Endothelial cell of umbilical vein (primary cell): ENCODE data around the gene CACNA2D1. TPM values are rescaled to one million over a fixed set of nuclear protein-coding genes. Genes with fewer than 3 reads are reported as not detected.

ENCODE experiments used
- BruUV-seq: library from RNA; stranded (reverse); fragments of 400-500 nt; replicated peaks from 2 replicates; lab custom pipeline; 2021; lab: Mats Ljungman, UMichigan
- CTCF ChIA-PET: fragments of 300-600, 350-600 bp; sonication (Branson Sonifier 250); formaldehyde crosslinking; loops from one replicate; lab custom pipeline; 2021; ENCODE audit warnings: antibody characterized with exemption, inconsistent platforms; lab: Charles Lee
- POLR2A ChIA-PET: fragments of 300-600, 350-600 bp; sonication (Branson Sonifier 250); formaldehyde crosslinking; loops from one replicate; lab custom pipeline; 2021; ENCODE audit warnings: antibody characterized with exemption, inconsistent platforms; lab: Charles Lee
- DNase-seq: peaks from one replicate; pipeline ENCODE4 v3.0.0-alpha.2; 2011; ENCODE audit warnings: low read depth, low spot score
- FAIRE-seq: peaks from 2 replicates; lab custom pipeline; 2011; peaks lifted over from hg19 to GRCh38; lab: Jason Lieb, UNC
- H2AFZ ChIP-seq: 2 replicates; pipeline ENCODE4 v1.6.0; 2012; ENCODE audit warnings: low read depth, low read length, control low read depth, inconsistent platforms
- H3K27ac ChIP-seq: 2 replicates; pipeline ENCODE4 v1.5.1; 2011; ENCODE audit warnings: low read depth, mild to moderate bottlenecking, control low read depth, low read length, moderate library complexity; ENCODE audit not compliant: insufficient read depth
- H3K27me3 ChIP-seq, 2 experiments: 2 replicates each; pipeline versions ENCODE4 v1.6.0 to v1.6.1; 2011; ENCODE audit warnings: low read length in 2 of 2, mixed read lengths in 1 of 2; ENCODE audit not compliant: control insufficient read depth in 2 of 2, insufficient read depth in 2 of 2
- H3K36me3 ChIP-seq, 2 experiments: 2 replicates in 1 of 2; 3 replicates in 1 of 2; pipeline ENCODE4 v1.5.1; 2011; ENCODE audit warnings: low read length in 2 of 2, mild to moderate bottlenecking in 1 of 2, moderate library complexity in 1 of 2; ENCODE audit not compliant: control insufficient read depth in 2 of 2, insufficient read depth in 2 of 2; ENCODE audit errors: extremely low read depth in 1 of 2
- H3K4me1 ChIP-seq: 3 replicates; pipeline ENCODE4 v1.5.1; 2011; ENCODE audit warnings: mild to moderate bottlenecking, low read length; ENCODE audit not compliant: control insufficient read depth, insufficient read depth; ENCODE audit errors: extremely low read depth
- H3K4me2 ChIP-seq: 2 replicates; pipeline ENCODE4 v1.6.1; 2011; ENCODE audit warnings: low read length, control low read depth, mixed read lengths; ENCODE audit not compliant: insufficient read depth
- H3K4me3 ChIP-seq, 3 experiments: fragments of 200-600 bp in 1 of 3; sonication (generic), shearing (Covaris generic) in 1 of 3; replicated peaks in 1 of 3; 2 replicates each; pipeline ENCODE4 v1.5.1; 2011 to 2016; ENCODE audit warnings: control low read depth in 3 of 3, low read length in 3 of 3, mild to moderate bottlenecking in 2 of 3, inconsistent platforms in 1 of 3, low read depth in 1 of 3, moderate library complexity in 1 of 3; ENCODE audit not compliant: insufficient read depth in 1 of 3
- H3K79me2 ChIP-seq: 2 replicates; pipeline ENCODE4 v1.6.0; 2012; ENCODE audit warnings: low read length, inconsistent platforms; ENCODE audit not compliant: control insufficient read depth, insufficient read depth
- H3K9ac ChIP-seq: replicated peaks from 2 replicates; pipeline ENCODE3; 2011; ENCODE audit warnings: low read length, control low read depth; ENCODE audit not compliant: insufficient read depth; ENCODE audit errors: extremely low read depth
- H3K9me1 ChIP-seq: replicated peaks from 3 replicates; pipeline ENCODE4 v1.6.0; 2011; ENCODE audit warnings: mild to moderate bottlenecking, low read length; ENCODE audit not compliant: control insufficient read depth, insufficient read depth; ENCODE audit errors: extremely low read depth
- H3K9me3 ChIP-seq: replicated peaks from 2 replicates; pipeline ENCODE4 v1.5.1; 2012; ENCODE audit warnings: low read length, inconsistent platforms; ENCODE audit not compliant: control insufficient read depth, insufficient read depth
- H4K20me1 ChIP-seq: replicated peaks from 2 replicates; pipeline ENCODE3; 2011; ENCODE audit warnings: mild to moderate bottlenecking, low read length; ENCODE audit not compliant: control insufficient read depth, insufficient read depth; ENCODE audit errors: extremely low read depth
- CTCF ChIP-seq, 2 donors: IDR thresholded peaks; 1 replicate in 1 of 2; 2 replicates in 1 of 2; pipeline ENCODE4 v1.5.1; 2011; ENCODE audit warnings: low read length in 2 of 2, mild to moderate bottlenecking in 2 of 2, moderate library complexity in 2 of 2, control low read depth in 1 of 2, inconsistent platforms in 1 of 2, low read depth in 1 of 2; ENCODE audit not compliant: insufficient read depth in 1 of 2; ENCODE audit errors: extremely low read depth in 1 of 2
- EZH2 ChIP-seq: IDR thresholded peaks from 2 replicates; pipeline ENCODE4 v1.6.1; 2012; ENCODE audit warnings: borderline replicate concordance, low read depth, mild to moderate bottlenecking, moderate library complexity, low read length, inconsistent platforms; ENCODE audit not compliant: severe bottlenecking
- FOS ChIP-seq: IDR thresholded peaks from 2 replicates; pipeline ENCODE4 v1.6.1; 2011; ENCODE audit warnings: mild to moderate bottlenecking, low read length, moderate library complexity, borderline replicate concordance; ENCODE audit not compliant: insufficient read depth
- GATA2 ChIP-seq: IDR thresholded peaks from 2 replicates; pipeline ENCODE4 v1.7.0; 2011; ENCODE audit warnings: low read depth, mild to moderate bottlenecking, moderate library complexity, mixed read lengths, low read length; ENCODE audit not compliant: insufficient read length, insufficient read depth
- JUN ChIP-seq: IDR thresholded peaks from 2 replicates; pipeline ENCODE4 v1.6.1; 2011; ENCODE audit warnings: borderline replicate concordance, low read depth; ENCODE audit not compliant: insufficient read length, insufficient read depth
- MAX ChIP-seq: IDR thresholded peaks from 2 replicates; pipeline ENCODE4 v1.6.1; 2011; ENCODE audit not compliant: insufficient read depth, insufficient read length
- MYC ChIP-seq: IDR thresholded peaks from one replicate; pipeline ENCODE4 v1.6.1; 2011; ENCODE audit warnings: mild to moderate bottlenecking, low read depth, low read length
- POLR2A ChIP-seq: IDR thresholded peaks from 2 replicates; pipeline ENCODE4 v1.6.1; 2012; ENCODE audit warnings: low read depth, mild to moderate bottlenecking, control low read depth, low read length
- POLR2AphosphoS5 ChIP-seq: IDR thresholded peaks from 2 replicates; pipeline ENCODE4 v1.6.1; 2012; ENCODE audit warnings: low read depth, mild to moderate bottlenecking, control low read depth, low read length, moderate library complexity; ENCODE audit not compliant: insufficient read depth
- dilution Hi-C: fragments of 300-500 bp; cut with MboI; formaldehyde crosslinking; loops from one replicate; pipeline ENCODE4 v1.15.0; 2019; ENCODE audit warnings: low sequenced_read_pairs; ENCODE audit not compliant: extremely low pct_ligation_motif_present
- intact Hi-C: fragments of 100-400 bp; cut with micrococcal nuclease; formaldehyde crosslinking; loops from one replicate; pipeline ENCODE4 v1.10.0; 2022
- polyA plus RNA-seq, 4 experiments: library from polyadenylated mRNA; depleted of rRNA in 3 of 4; stranded (reverse) in 3 of 4; unstranded in 1 of 4; fragments of >200 nt; gene quantifications; 2 replicates each; pipeline versions ENCODE4 v1.2.1 to v1.2.3, GENCODE V29; 2011 to 2012; ENCODE audit warnings: missing spikeins in 1 of 4
- total RNA-seq: library from RNA; stranded (reverse); gene quantifications from 2 replicates; pipeline ENCODE4 v1.2.3, GENCODE V29; 2021

Gene CACNA2D1
- total and polyA plus RNA-seq, 2 donors (not counting 3 experiments of a cell fraction or from before 2014, with no cell fraction given), result 4.1 to 38.6 TPM

- Histone ChIP-seq H3K27ac (no peak overlapping the region), H3K4me2 (no peak overlapping the region), H3K4me3 (no peak overlapping the region), H3K9me3 (no peaks in the 10 kb centered on the region), H3K9me1 (no peaks in the 10 kb centered on the region), H3K27me3 (no peaks in the 10 kb centered on the region), H4K20me1 (no peaks in the 10 kb centered on the region), H3K36me3 (no peaks in the 10 kb centered on the region), H3K9ac (no peak overlapping the region), H3K4me1 (no peaks in the 10 kb centered on the region), H2AFZ (no peak overlapping the region), H3K79me2 (no peaks in the 10 kb centered on the region)
- no peak for TF ChIP-seq POLR2A
- no peak for TF ChIP-seq POLR2AphosphoS5
- no peak for TF ChIP-seq EZH2
- no peak for TF ChIP-seq MAX
- no peak for TF ChIP-seq MYC
- TF ChIP-seq FOS, result no peak
- no peak for TF ChIP-seq GATA2
- TF ChIP-seq CTCF (IDR thresholded peaks at IDR 0.05; ENCODE audit: extremely low read depth in 1 of 2, insufficient read depth in 1 of 2, low read depth in 1 of 2, low read length in 2 of 2), result no peak
- no peak for TF ChIP-seq JUN
- FAIRE-seq (no peak), DNase-seq (no peak)
- CTCF ChIA-PET, result interaction anchor here (1.4 kb wide), 1 partner anchor 11 kb away, joined by 3 read pairs; no protein-coding TSS in a partner anchor
- no TSS peak for BruUV-seq
- POLR2A ChIA-PET, result no interaction called here
- dilution Hi-C loops (no loop called here), intact Hi-C loops (no loop called here)
Observed at GRCh38 chr7:81926154-81926553, 517.4 kb downstream of the CACNA2D1 start.
